ENCODE measurements around the gene ZEB2.

GRCh38 chr2:144469798-144470197, 50.1 kb downstream of the ZEB2 start:
- TF ChIP-seq CTCF (IDR thresholded peaks at IDR 0.05) (no peak), POLR2A (IDR thresholded peaks at IDR 0.05) (no peak), EP300 (IDR thresholded peaks at IDR 0.05) (no peak)
